GM12878 (cell line): ENCODE measurements around the gene PINLYP.

Experiments
- CTCF ChIP-seq, 3 experiments: IDR thresholded peaks in 2 of 3; conservative IDR thresholded peaks in 1 of 3; 2 replicates each; pipeline ENCODE4 v1.5.1; 2011; ENCODE audit warnings: low read depth in 3 of 3, low read length in 3 of 3, mild to moderate bottlenecking in 3 of 3, control low read depth in 2 of 3, moderate library complexity in 2 of 3, inconsistent platforms in 1 of 3, mixed read lengths in 1 of 3; ENCODE audit not compliant: control insufficient read depth in 2 of 3, insufficient read depth in 1 of 3; ENCODE audit errors: extremely low read depth in 1 of 3
- FOS ChIP-seq: IDR thresholded peaks from 3 replicates; pipeline ENCODE4 v1.6.1; 2011; ENCODE audit warnings: borderline replicate concordance; ENCODE audit not compliant: insufficient read length; ENCODE audit errors: extremely low read depth
- ZNF592 ChIP-seq: fragments of 450-650 bp; IDR thresholded peaks from 2 replicates; pipeline ENCODE4 v1.6.1; 2017; ENCODE audit warnings: mild to moderate bottlenecking, moderate library complexity

GRCh38 chr19:43561139-43561970 lies 14.2 kb upstream of the PINLYP start:
- no peak for TF ChIP-seq CTCF (IDR thresholded peaks at IDR 0.05 in 2 of 3, conservative IDR thresholded peaks at IDR 0.05 in 1 of 3; ENCODE audit: control insufficient read depth in 2 of 3, extremely low read depth in 1 of 3, insufficient read depth in 1 of 3, low read depth in 3 of 3, low read length in 3 of 3)
- TF ChIP-seq FOS: no peak
- TF ChIP-seq ZNF592: no peak
